Inflammatory macrophage treated with lipopolysaccharide for 1 hour (primary cell): ENCODE results near the gene EPHB1.
A peak's percentile ranks its signal among the peaks of the same experiment; 100 is the strongest.

Source experiments
- DNase-seq, 2 donors: peaks; one replicate each; pipeline ENCODE4 v3.0.0-alpha.2; 2020 to 2022

The EPHB1 gene

GRCh38 chr3:135176881-135177280, 381.8 kb downstream of the EPHB1 start:
- DNase-seq, result no peak

GRCh38 chr3:135178566-135178965, 383.5 kb downstream of the EPHB1 start:
- no peak for DNase-seq

GRCh38 chr3:135181408-135181807, 386.3 kb downstream of the EPHB1 start:
- no peak for DNase-seq

- DNase-seq, result no peak
Measured at GRCh38 chr3:135182364-135182998, 387.4 kb downstream of the EPHB1 start.

GRCh38 chr3:135190658-135191057, 395.6 kb downstream of the EPHB1 start:
- no peak for DNase-seq

- DNase-seq, result no peak
Measured at GRCh38 chr3:135191708-135192107, 396.6 kb downstream of the EPHB1 start.

- no peak for DNase-seq
Measured at GRCh38 chr3:135192929-135193328, 397.9 kb downstream of the EPHB1 start.

GRCh38 chr3:135197246-135197645, 402.2 kb downstream of the EPHB1 start:
- no peak for DNase-seq

GRCh38 chr3:135197856-135198255, 402.8 kb downstream of the EPHB1 start:
- no peak for DNase-seq

GRCh38 chr3:135199137-135199536, 404.1 kb downstream of the EPHB1 start:
- no peak for DNase-seq

- no peak for DNase-seq
Measured at GRCh38 chr3:135203026-135203425, 408.0 kb downstream of the EPHB1 start.

GRCh38 chr3:135213213-135213612, 418.2 kb downstream of the EPHB1 start:
- no peak for DNase-seq

- no peak for DNase-seq
Measured at GRCh38 chr3:135213822-135214221, 418.8 kb downstream of the EPHB1 start.

GRCh38 chr3:135214400-135214799, 419.3 kb downstream of the EPHB1 start:
- no peak for DNase-seq

GRCh38 chr3:135215516-135215915, 420.5 kb downstream of the EPHB1 start:
- no peak for DNase-seq

GRCh38 chr3:135216659-135217058, 421.6 kb downstream of the EPHB1 start:
- no peak for DNase-seq

- no peak for DNase-seq
Measured at GRCh38 chr3:135217730-135218129, 422.7 kb downstream of the EPHB1 start.

GRCh38 chr3:135218304-135218703, 423.2 kb downstream of the EPHB1 start:
- DNase-seq, result no peak

GRCh38 chr3:135218782-135219181, 423.7 kb downstream of the EPHB1 start:
- DNase-seq, result no peak

- DNase-seq, result no peak
Measured at GRCh38 chr3:135224815-135225362, 429.8 kb downstream of the EPHB1 start.

GRCh38 chr3:135226057-135226456, 431.0 kb downstream of the EPHB1 start:
- peak; percentile 5 to 23 for DNase-seq

- DNase-seq, result peak; percentile 26 to 30
Measured at GRCh38 chr3:135228201-135228600, 433.1 kb downstream of the EPHB1 start.

- peak; percentile 28 to 36 for DNase-seq
Measured at GRCh38 chr3:135229018-135229495, 434.0 kb downstream of the EPHB1 start.

- DNase-seq, result no peak
Measured at GRCh38 chr3:135231737-135232136, 436.7 kb downstream of the EPHB1 start.

- no peak for DNase-seq
Measured at GRCh38 chr3:135232226-135232625, 437.2 kb downstream of the EPHB1 start.
